Measurements from ENCODE around the gene MYO1E. TPM values are rescaled to one million over a fixed set of nuclear protein-coding genes. Genes with fewer than 3 reads are reported as not detected.
"Not testable (repeated sequence)": the region's sequence is repeated elsewhere in the genome, so short reads cannot be mapped to it uniquely, and the experiment has no call there.

MYO1E gene
- total RNA-seq, 1 donor from 2014 or later: 190 TPM

DNA sequence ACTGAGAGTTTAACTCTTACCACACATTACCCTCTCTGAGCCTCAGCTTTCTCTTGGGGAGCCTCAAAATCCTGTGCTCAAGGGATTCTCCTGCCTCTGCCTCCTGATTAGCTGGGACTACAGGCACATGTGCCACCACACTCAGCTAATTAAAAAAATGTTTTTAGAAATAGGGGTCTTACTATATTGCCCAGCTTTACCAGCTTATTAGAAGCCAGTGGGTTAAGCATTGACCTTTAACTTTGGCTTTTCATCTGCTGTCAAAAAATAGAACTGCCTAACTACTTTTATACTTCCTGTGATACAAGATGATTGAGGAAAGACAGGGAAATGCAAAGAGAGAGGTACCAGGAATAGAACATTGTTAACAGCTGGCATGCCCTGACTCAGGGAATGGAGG is 27.3 kb downstream of the MYO1E start:
- TF ChIP-seq, protein P1, sequence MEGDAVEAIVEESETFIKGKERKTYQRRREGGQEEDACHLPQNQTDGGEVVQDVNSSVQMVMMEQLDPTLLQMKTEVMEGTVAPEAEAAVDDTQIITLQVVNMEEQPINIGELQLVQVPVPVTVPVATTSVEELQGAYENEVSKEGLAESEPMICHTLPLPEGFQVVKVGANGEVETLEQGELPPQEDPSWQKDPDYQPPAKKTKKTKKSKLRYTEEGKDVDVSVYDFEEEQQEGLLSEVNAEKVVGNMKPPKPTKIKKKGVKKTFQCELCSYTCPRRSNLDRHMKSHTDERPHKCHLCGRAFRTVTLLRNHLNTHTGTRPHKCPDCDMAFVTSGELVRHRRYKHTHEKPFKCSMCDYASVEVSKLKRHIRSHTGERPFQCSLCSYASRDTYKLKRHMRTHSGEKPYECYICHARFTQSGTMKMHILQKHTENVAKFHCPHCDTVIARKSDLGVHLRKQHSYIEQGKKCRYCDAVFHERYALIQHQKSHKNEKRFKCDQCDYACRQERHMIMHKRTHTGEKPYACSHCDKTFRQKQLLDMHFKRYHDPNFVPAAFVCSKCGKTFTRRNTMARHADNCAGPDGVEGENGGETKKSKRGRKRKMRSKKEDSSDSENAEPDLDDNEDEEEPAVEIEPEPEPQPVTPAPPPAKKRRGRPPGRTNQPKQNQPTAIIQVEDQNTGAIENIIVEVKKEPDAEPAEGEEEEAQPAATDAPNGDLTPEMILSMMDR (IDR thresholded peaks at IDR 0.05; ENCODE audit: insufficient read depth, low read length, poor library complexity, severe bottlenecking): no peak
- Histone ChIP-seq H3K27me3 (ENCODE audit: control insufficient read depth, insufficient read depth, low read length) (no peaks in the 10 kb centered on the region), H3K36me3 (ENCODE audit: control insufficient read depth, insufficient read depth, low read length) (peaks cover 1% of the 10 kb centered on the region), H3K4me3 (ENCODE audit: low read depth, low read length) (no peak overlapping the region)
- no peak for DNase-seq (ENCODE audit: low read depth)

DNA sequence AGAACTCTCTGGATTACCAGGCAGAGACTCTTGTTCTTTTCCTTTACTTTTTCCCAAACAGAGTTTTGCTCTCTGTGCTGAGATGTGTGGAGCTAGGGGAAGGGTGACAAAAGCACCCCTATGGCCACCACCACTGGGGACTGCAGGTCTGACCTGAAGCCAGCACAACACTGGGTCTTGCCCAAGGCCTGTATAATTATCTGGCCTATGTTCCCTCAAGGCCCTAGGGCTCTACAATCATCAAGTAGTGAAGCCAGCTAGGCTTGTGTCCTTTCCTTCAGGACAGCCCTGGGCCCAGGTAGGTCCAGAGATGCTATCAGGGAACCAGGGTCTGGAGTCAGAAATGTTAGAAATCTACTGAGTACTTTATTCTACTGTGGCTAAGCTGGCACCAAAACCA is 28.4 kb downstream of the MYO1E start:
- H3K36me3 ChIP-seq (ENCODE audit: control insufficient read depth, insufficient read depth, low read length): peaks cover 1% of the 10 kb centered on the region
- TF ChIP-seq, protein P1 (IDR thresholded peaks at IDR 0.05; ENCODE audit: insufficient read depth, low read length, poor library complexity, severe bottlenecking): no peak
- H3K4me3 ChIP-seq (ENCODE audit: low read depth, low read length): no peak overlapping the region
- DNase-seq (ENCODE audit: low read depth): no peak
- H3K27me3 ChIP-seq (ENCODE audit: control insufficient read depth, insufficient read depth, low read length): no peaks in the 10 kb centered on the region

DNA sequence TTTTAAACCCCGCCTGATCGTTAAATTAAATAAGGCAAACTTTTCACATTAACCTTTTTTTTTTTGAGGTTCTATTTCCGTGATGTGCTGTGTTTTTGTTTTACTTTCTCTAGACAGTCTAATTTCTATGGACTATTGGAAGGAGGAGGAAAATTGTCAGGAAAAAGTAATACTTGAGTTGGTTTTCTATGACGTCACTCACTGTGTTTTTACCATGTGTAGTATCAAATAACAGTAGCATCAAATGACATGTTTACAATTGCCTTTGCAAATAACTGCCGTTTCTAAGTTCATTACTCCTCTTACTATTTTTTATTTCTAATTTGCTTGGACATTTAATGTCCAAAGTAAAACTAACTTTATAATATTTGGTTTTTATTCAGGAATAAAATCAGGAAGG is 32.3 kb downstream of the MYO1E start:
- TF ChIP-seq, protein P1 (IDR thresholded peaks at IDR 0.05; ENCODE audit: insufficient read depth, low read length, poor library complexity, severe bottlenecking): no peak
- DNase-seq (ENCODE audit: low read depth): no peak

DNA sequence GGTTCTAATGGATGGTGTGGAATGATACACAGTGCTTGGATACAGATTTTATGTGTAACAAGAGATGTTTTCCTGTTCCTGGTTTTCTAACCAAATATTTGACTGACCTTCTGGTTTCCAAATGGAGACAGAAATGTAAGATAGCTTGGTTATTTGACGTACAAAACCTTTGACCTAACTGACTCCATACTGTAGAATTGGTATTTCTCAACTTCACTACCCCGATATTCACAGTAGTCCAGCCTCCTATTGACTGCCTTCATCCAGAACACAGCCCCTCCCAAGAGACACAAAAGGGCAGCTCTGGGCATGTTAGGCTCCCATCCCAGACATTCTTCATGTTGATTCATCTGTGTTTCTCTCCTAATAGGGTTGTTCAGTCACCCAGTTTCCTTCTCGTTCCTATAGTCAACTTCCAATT is 33.4 kb downstream of the MYO1E start:
- no peak for DNase-seq (ENCODE audit: low read depth)
- Histone ChIP-seq H3K36me3 (ENCODE audit: control insufficient read depth, insufficient read depth, low read length) (no peaks in the 10 kb centered on the region), H3K4me3 (ENCODE audit: low read depth, low read length) (no peak overlapping the region), H3K27me3 (ENCODE audit: control insufficient read depth, insufficient read depth, low read length) (no peaks in the 10 kb centered on the region)
- TF ChIP-seq, protein P1 (IDR thresholded peaks at IDR 0.05; ENCODE audit: insufficient read depth, low read length, poor library complexity, severe bottlenecking): no peak

More for the DNA sequence above, 32.3 kb downstream of the MYO1E start:
- H3K27me3 ChIP-seq (ENCODE audit: control insufficient read depth, insufficient read depth, low read length): no peaks in the 10 kb centered on the region
- no peak overlapping the region for H3K4me3 ChIP-seq (ENCODE audit: low read depth, low read length)
- peaks cover 1% of the 10 kb centered on the region for H3K36me3 ChIP-seq (ENCODE audit: control insufficient read depth, insufficient read depth, low read length)

DNA sequence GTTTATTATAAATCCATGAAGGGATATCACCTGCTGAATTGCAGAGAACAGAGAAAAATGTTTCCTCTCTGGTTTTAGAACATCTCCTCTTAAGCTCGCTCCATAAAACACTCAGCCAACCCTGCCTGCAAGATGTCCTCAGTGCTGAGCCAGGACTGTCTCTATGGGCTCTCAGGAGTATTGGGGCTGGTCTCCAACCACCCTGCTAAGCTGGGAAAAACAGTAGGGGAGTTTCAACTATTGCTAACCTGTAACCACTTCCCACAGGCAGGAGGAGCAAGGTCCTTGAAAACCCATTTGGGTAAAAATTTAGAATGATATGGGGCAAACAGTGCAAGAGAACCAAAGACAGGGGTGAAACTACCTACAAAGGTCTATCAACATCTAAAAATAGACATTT is 34.3 kb downstream of the MYO1E start:
- TF ChIP-seq, protein P1 (IDR thresholded peaks at IDR 0.05; ENCODE audit: insufficient read depth, low read length, poor library complexity, severe bottlenecking): no peak
- H3K27me3 ChIP-seq (ENCODE audit: control insufficient read depth, insufficient read depth, low read length): no peaks in the 10 kb centered on the region
- H3K4me3 ChIP-seq (ENCODE audit: low read depth, low read length): no peak overlapping the region
- no peak for DNase-seq (ENCODE audit: low read depth)
- no peaks in the 10 kb centered on the region for H3K36me3 ChIP-seq (ENCODE audit: control insufficient read depth, insufficient read depth, low read length)

DNA sequence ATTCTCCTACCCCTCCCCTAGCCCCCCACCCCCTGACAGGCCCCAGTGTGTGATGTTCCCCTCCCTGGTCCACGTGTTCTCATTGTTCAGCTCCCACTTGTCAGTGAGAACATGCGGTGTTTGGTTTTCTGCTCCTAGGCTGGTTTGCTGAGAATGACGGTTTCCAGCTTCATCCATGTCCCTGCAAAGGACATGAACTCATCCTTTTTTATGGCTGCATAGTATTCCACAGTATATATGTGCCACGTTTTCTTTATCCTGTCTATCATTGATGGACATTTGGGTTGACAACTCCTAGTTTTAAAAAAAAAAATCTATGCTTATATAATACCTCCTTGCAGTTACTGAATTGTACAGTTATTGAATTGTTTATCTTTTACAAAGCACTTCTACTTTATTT is 35.9 kb downstream of the MYO1E start:
- not testable (repeated sequence) for H3K36me3 ChIP-seq (ENCODE audit: control insufficient read depth, insufficient read depth, low read length); H3K27me3 ChIP-seq (ENCODE audit: control insufficient read depth, insufficient read depth, low read length); DNase-seq (ENCODE audit: low read depth); H3K4me3 ChIP-seq (ENCODE audit: low read depth, low read length)
